ENCODE results near the gene B3GNT8. TPM values are rescaled to one million over a fixed set of nuclear protein-coding genes. Genes with fewer than 3 reads are reported as not detected.

The B3GNT8 gene
- total and polyA plus RNA-seq, 2 of the 8 experiments (the other 6 are each of a cell fraction or from before 2014, with no cell fraction given), result 0.67 to 0.86 TPM

GRCh38 chr19:41407271-41407670 lies 19.9 kb downstream of the B3GNT8 start:
- no peak overlapping the region for H2BK120ac ChIP-seq (replicated peaks; ENCODE audit: low read depth, low read length)
- no peak overlapping the region for H3K4me3 ChIP-seq (ENCODE audit: extremely low read depth in 1 of 4, insufficient read depth in 2 of 4, low read depth in 3 of 4, low read length in 4 of 4)
- no peaks in the 10 kb centered on the region for H3K79me2 ChIP-seq (ENCODE audit: control insufficient read depth in 1 of 2, insufficient read depth in 2 of 2, low read length in 2 of 2)
- no peaks in the 10 kb centered on the region for H3K9me3 ChIP-seq (ENCODE audit: insufficient read depth in 2 of 2, low read depth in 1 of 2, low read length in 1 of 2)
- no peak overlapping the region for H4K91ac ChIP-seq (replicated peaks; ENCODE audit: insufficient read length, low read length)
- H2BK20ac ChIP-seq (ENCODE audit: low read length), result no peak overlapping the region
- no peak overlapping the region for H4K5ac ChIP-seq (ENCODE audit: insufficient read length, low read depth, low read length)
- peaks cover 0 to 5% (median 2%) of the 10 kb centered on the region in 4 experiments; a peak in 3 of 8 replicates for H3K36me3 ChIP-seq (ENCODE audit: control insufficient read depth in 2 of 4, insufficient read depth in 4 of 4, low read length in 3 of 4)
- H3K4ac ChIP-seq (replicated peaks; ENCODE audit: insufficient read length, low read depth, low read length), result no peak overlapping the region
- peaks cover 0 to 6% of the 10 kb centered on the region in 2 experiments for H4K20me1 ChIP-seq (replicated peaks in 1 of 2; ENCODE audit: control insufficient read depth in 1 of 2, insufficient read depth in 2 of 2, low read length in 2 of 2)
- H3K23me2 ChIP-seq (ENCODE audit: low read depth, low read length), result no peaks in the 10 kb centered on the region
- peak overlapping the region in 1 of 4 experiments; percentile 43; a peak in 1 of 7 replicates for H3K9ac ChIP-seq (replicated peaks in 1 of 4; ENCODE audit: extremely low read depth in 1 of 4, low read depth in 3 of 4, low read length in 3 of 4)
- H2AK5ac ChIP-seq (ENCODE audit: low read depth, low read length), result no peak overlapping the region
- no peak overlapping the region for H3K18ac ChIP-seq (ENCODE audit: extremely low read depth, low read length)
- peak overlapping the region; percentile 23; the same call in 1 of the 2 replicates for H3K27ac ChIP-seq (ENCODE audit: low read depth, low read length)
- no peak overlapping the region for H2AFZ ChIP-seq (ENCODE audit: low read length)
- H3K14ac ChIP-seq (ENCODE audit: insufficient read length), result no peak overlapping the region
- no peak overlapping the region; the same call in 1 of the 2 replicates for H4K8ac ChIP-seq (ENCODE audit: extremely low read depth, insufficient read depth, low read length)
- H3K4me1 ChIP-seq (replicated peaks in 1 of 4; ENCODE audit: control insufficient read depth in 3 of 4, insufficient read depth in 4 of 4, low read length in 3 of 4), result peaks cover 0 to 5% (median 1%) of the 10 kb centered on the region in 4 experiments; a peak in 5 of 7 replicates
- 61% methylated on average over 4 of the region's 4 CpGs; no CpG with 5 or more reads in 1 of the 2 experiments for WGBS, 2 experiments (ENCODE audit: extremely low coverage in 1 of 2, insufficient coverage in 1 of 2, insufficient read length in 1 of 2, insufficient replicate concordance in 2 of 2, low coverage in 1 of 2, low lambda C conversion rate in 2 of 2, missing lambda C conversion rate in 1 of 2)
- TF ChIP-seq CHD1 (IDR thresholded peaks at IDR 0.05; ENCODE audit: low read depth, low read length), result no peak
- no peak for TF ChIP-seq MAX (IDR thresholded peaks at IDR 0.05)
- no peak for TF ChIP-seq CHD2 (IDR thresholded peaks at IDR 0.05; ENCODE audit: low read length)
- no peak for TF ChIP-seq KDM5A (IDR thresholded peaks at IDR 0.05; ENCODE audit: low read length)
- TF ChIP-seq SIX5 (IDR thresholded peaks at IDR 0.05; ENCODE audit: low read depth, low read length), result no peak
- no peak for TF ChIP-seq CBX8 (IDR thresholded peaks at IDR 0.05; ENCODE audit: borderline replicate concordance, low read depth, low read length)
- no peak for TF ChIP-seq TBP (IDR thresholded peaks at IDR 0.05; ENCODE audit: low read depth, low read length)
- no peak for TF ChIP-seq POLR2A (IDR thresholded peaks at IDR 0.05; ENCODE audit: control extremely low read depth in 1 of 2, low read depth in 2 of 2, low read length in 2 of 2)
- no peak for TF ChIP-seq GTF2F1 (IDR thresholded peaks at IDR 0.05; ENCODE audit: borderline replicate concordance, low read depth, low read length)
- no peak for TF ChIP-seq NANOG (IDR thresholded peaks at IDR 0.05; ENCODE audit: insufficient read depth, low read depth, low read length, poor library complexity, severe bottlenecking)
- TF ChIP-seq MAFK (IDR thresholded peaks at IDR 0.05; ENCODE audit: low read depth, low read length), result no peak
- TF ChIP-seq EZH2 (IDR thresholded peaks at IDR 0.05; ENCODE audit: low read depth, low read length, severe bottlenecking), result no peak
- no peak for TF ChIP-seq POLR2AphosphoS5 (IDR thresholded peaks at IDR 0.05; ENCODE audit: low read depth, low read length)
- no peak for TF ChIP-seq NRF1 (IDR thresholded peaks at IDR 0.05; ENCODE audit: low read depth, low read length)
- H3K79me1 ChIP-seq (ENCODE audit: low read depth, low read length), result no peaks in the 10 kb centered on the region
- 0 out of 2 replicates have a peak overlapping the region, but pooled peaks have one; percentile 1 for H2BK5ac ChIP-seq (ENCODE audit: low read depth, low read length)
- DNase-seq (ENCODE audit: low read depth in 1 of 2, low spot score in 2 of 2) (no peak), FAIRE-seq (peak; percentile 50)
- H3K4me2 ChIP-seq (ENCODE audit: insufficient read depth in 1 of 2, low read depth in 2 of 2, low read length in 2 of 2), result no peak overlapping the region; a peak in 1 of 4 replicates
- H3K56ac ChIP-seq (replicated peaks; ENCODE audit: insufficient read length, low read depth, low read length), result no peak overlapping the region
- H3K23ac ChIP-seq (ENCODE audit: insufficient read length), result no peak overlapping the region
- H3K27me3 ChIP-seq (replicated peaks in 1 of 4; ENCODE audit: control insufficient read depth in 3 of 4, extremely low read depth in 1 of 4, insufficient read depth in 3 of 4, low read length in 3 of 4), result no peaks in the 10 kb centered on the region
- POLR2A ChIA-PET (ENCODE audit: partially characterized antibody), result interaction anchor here (1.0 to 3.3 kb wide), 9 partner anchors 9 to 32 kb away, joined by 3 to 13 read pairs (median 7); partner anchors contain the start of genes B3GNT8 and DMAC2
- H2BK12ac ChIP-seq (ENCODE audit: low read depth, low read length), result 0 out of 2 replicates have a peak overlapping the region, but pooled peaks have one; percentile 4
- CTCF ChIA-PET (ENCODE audit: partially characterized antibody), result interaction anchor here (0.9 to 4.9 kb wide), 8 partner anchors 11 to 163 kb away, joined by 3 to 34 read pairs (median 4); partner anchors contain the start of gene B3GNT8
- H2BK15ac ChIP-seq (ENCODE audit: low read length), result no peak overlapping the region

All from H1 (cell line).